Epithelial cell of proximal tubule (primary cell): ENCODE measurements around the gene PLEKHG4B. TPM values are rescaled to one million over a fixed set of nuclear protein-coding genes. Genes with fewer than 3 reads are reported as not detected.

ENCODE experiments used
- DNase-seq: peaks from one replicate; pipeline ENCODE4 v3.0.0-alpha.2; 2011; ENCODE audit warnings: low read depth
- H3K4me3 ChIP-seq: 2 replicates; pipeline ENCODE4 v1.5.1; 2011; ENCODE audit warnings: low read depth, mild to moderate bottlenecking, low read length
- CTCF ChIP-seq: conservative IDR thresholded peaks from 2 replicates; pipeline ENCODE4 v1.5.1; 2012; ENCODE audit warnings: low read depth, mild to moderate bottlenecking, low read length
- total RNA-seq: library from RNA; depleted of rRNA; stranded (reverse); fragments of >200 nt; gene quantifications from 2 replicates; pipeline ENCODE4 v1.2.3, GENCODE V29; 2015

PLEKHG4B gene
- total RNA-seq, 1 donor from 2014 or later, result 3.5 TPM

- no peak for TF ChIP-seq CTCF
- DNase-seq, result no peak
- no peak overlapping the region for H3K4me3 ChIP-seq
Observed at GRCh38 chr5:170971-171800, 79.2 kb downstream of the PLEKHG4B start.

GRCh38 chr5:171801-172331 lies 79.9 kb downstream of the PLEKHG4B start:
- no peak for DNase-seq
- H3K4me3 ChIP-seq, result no peak overlapping the region
- no peak for TF ChIP-seq CTCF

GRCh38 chr5:172421-172820 lies 80.5 kb downstream of the PLEKHG4B start:
- no peak for TF ChIP-seq CTCF
- DNase-seq, result no peak
- H3K4me3 ChIP-seq, result no peak overlapping the region

GRCh38 chr5:172841-173251 lies 80.9 kb downstream of the PLEKHG4B start:
- no peak for TF ChIP-seq CTCF
- no peak overlapping the region for H3K4me3 ChIP-seq
- no peak for DNase-seq

- no peak for TF ChIP-seq CTCF
- no peak for DNase-seq
- H3K4me3 ChIP-seq, result no peak overlapping the region
Observed at GRCh38 chr5:173392-174290, 81.7 kb downstream of the PLEKHG4B start.

GRCh38 chr5:174291-174600 lies 82.3 kb downstream of the PLEKHG4B start:
- H3K4me3 ChIP-seq, result no peak overlapping the region
- no peak for TF ChIP-seq CTCF
- no peak for DNase-seq
